ENCODE data around the gene ZC3H12A.

DNA sequence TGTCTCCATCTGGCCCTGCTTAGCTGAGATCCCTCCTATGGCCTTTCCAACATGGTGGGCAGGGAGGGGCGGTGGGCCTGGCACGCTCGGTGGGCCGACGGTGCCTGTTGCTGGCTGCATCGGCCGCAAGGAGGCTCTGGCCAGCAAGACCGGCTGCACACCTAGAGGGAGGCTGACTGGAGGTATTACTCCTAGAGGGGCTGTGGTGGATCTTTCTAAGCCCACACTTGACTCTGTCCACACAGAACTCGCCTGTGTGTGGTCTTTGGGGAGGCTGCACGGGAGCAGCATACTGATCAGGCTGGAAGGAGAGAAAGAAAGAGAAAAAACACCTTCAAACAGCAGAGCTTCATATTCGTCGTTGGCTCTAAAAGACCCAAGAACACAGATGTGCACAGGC is 41.7 kb upstream of the ZC3H12A start:
- TF ChIP-seq, protein P1, sequence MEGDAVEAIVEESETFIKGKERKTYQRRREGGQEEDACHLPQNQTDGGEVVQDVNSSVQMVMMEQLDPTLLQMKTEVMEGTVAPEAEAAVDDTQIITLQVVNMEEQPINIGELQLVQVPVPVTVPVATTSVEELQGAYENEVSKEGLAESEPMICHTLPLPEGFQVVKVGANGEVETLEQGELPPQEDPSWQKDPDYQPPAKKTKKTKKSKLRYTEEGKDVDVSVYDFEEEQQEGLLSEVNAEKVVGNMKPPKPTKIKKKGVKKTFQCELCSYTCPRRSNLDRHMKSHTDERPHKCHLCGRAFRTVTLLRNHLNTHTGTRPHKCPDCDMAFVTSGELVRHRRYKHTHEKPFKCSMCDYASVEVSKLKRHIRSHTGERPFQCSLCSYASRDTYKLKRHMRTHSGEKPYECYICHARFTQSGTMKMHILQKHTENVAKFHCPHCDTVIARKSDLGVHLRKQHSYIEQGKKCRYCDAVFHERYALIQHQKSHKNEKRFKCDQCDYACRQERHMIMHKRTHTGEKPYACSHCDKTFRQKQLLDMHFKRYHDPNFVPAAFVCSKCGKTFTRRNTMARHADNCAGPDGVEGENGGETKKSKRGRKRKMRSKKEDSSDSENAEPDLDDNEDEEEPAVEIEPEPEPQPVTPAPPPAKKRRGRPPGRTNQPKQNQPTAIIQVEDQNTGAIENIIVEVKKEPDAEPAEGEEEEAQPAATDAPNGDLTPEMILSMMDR (IDR thresholded peaks at IDR 0.05): no peak
- no peak for TF ChIP-seq POLR2A (IDR thresholded peaks at IDR 0.05)

Data from sigmoid colon (tissue), 3 donors.